IMR-90 (cell line): ENCODE measurements around the gene ARHGEF10L. TPM values are rescaled to one million over a fixed set of nuclear protein-coding genes. Genes with fewer than 3 reads are reported as not detected.

Experiments
- ATAC-seq: fragments of 200-7000 bp; cut with Tn5 transposase; 2 replicates; pipeline ENCODE4 v1.9.1; 2020; ENCODE audit warnings: low read depth, mild to moderate bottlenecking, moderate library complexity
- BruUV-seq: library from RNA; stranded (reverse); fragments of 400-500 nt; replicated peaks from 2 replicates; lab custom pipeline; 2021; lab: Mats Ljungman, UMichigan
- CTCF ChIA-PET: fragments of 300-600 bp; formaldehyde crosslinking; extraction: SDS; loops from one replicate; lab custom pipeline; 2021; ENCODE audit warnings: antibody characterized with exemption; lab: Yijun Ruan, JAX
- POLR2A ChIA-PET: fragments of 300-600 bp; sonication (Branson Sonifier 250); formaldehyde crosslinking; loops from one replicate; lab custom pipeline; 2022; ENCODE audit warnings: antibody characterized with exemption; ENCODE audit not compliant: unreplicated experiment; lab: Charles Lee
- DNase-seq: peaks from one replicate; pipeline ENCODE4 v3.0.0; 2013
- H2AFZ ChIP-seq: replicated peaks from 2 replicates; pipeline ENCODE3; 2013; ENCODE audit warnings: low read length, mild to moderate bottlenecking; ENCODE audit not compliant: poor library complexity
- H2AK5ac ChIP-seq: 2 replicates; pipeline ENCODE4 v1.6.1; 2013; ENCODE audit warnings: low read depth, low read length, inconsistent platforms
- H2AK9ac ChIP-seq: replicated peaks from 2 replicates; pipeline ENCODE3; 2013; ENCODE audit warnings: mild to moderate bottlenecking, low read depth, low read length, moderate library complexity; ENCODE audit not compliant: poor library complexity
- H2BK120ac ChIP-seq: 2 replicates; pipeline ENCODE4 v1.6.1; 2013; ENCODE audit warnings: low read depth, low read length, inconsistent platforms
- H2BK15ac ChIP-seq: 3 replicates; pipeline ENCODE4 v1.6.1; 2013; ENCODE audit warnings: low read depth, low read length, inconsistent platforms
- H2BK20ac ChIP-seq: 2 replicates; pipeline ENCODE4 v1.6.1; 2013; ENCODE audit warnings: low read depth, mild to moderate bottlenecking, inconsistent platforms, low read length, moderate library complexity
- H2BK5ac ChIP-seq: 2 replicates; pipeline ENCODE4 v1.6.1; 2013; ENCODE audit warnings: mild to moderate bottlenecking, low read depth, low read length, inconsistent platforms; ENCODE audit not compliant: poor library complexity, severe bottlenecking
- H3K14ac ChIP-seq: replicated peaks from 2 replicates; pipeline ENCODE4 v1.6.1; 2013; ENCODE audit warnings: low read depth, low read length, inconsistent platforms
- H3K18ac ChIP-seq: 2 replicates; pipeline ENCODE4 v1.6.1; 2013; ENCODE audit warnings: low read depth, low read length, control low read depth
- H3K23ac ChIP-seq: 2 replicates; pipeline ENCODE4 v1.6.1; 2013; ENCODE audit warnings: low read depth, low read length, inconsistent platforms
- H3K27ac ChIP-seq: 2 replicates; pipeline ENCODE4 v1.5.1; 2013; ENCODE audit warnings: mild to moderate bottlenecking, control low read depth, low read length; ENCODE audit not compliant: insufficient read depth
- H3K27me3 ChIP-seq: 2 replicates; pipeline ENCODE4 v1.6.1; 2013; ENCODE audit warnings: low read length; ENCODE audit not compliant: control insufficient read depth, insufficient read depth
- H3K36me3 ChIP-seq: 2 replicates; pipeline ENCODE4 v1.6.1; 2013; ENCODE audit warnings: low read length, mixed read lengths; ENCODE audit not compliant: control insufficient read depth, insufficient read depth
- H3K4ac ChIP-seq: 2 replicates; pipeline ENCODE4 v1.6.1; 2013; ENCODE audit warnings: low read depth, low read length, inconsistent platforms
- H3K4me1 ChIP-seq: 2 replicates; pipeline ENCODE4 v1.6.1; 2013; ENCODE audit warnings: low read length, mixed read lengths; ENCODE audit not compliant: control insufficient read depth, insufficient read depth
- H3K4me2 ChIP-seq: 2 replicates; pipeline ENCODE4 v1.6.1; 2013; ENCODE audit warnings: low read depth, mild to moderate bottlenecking, control low read depth, low read length, moderate library complexity
- H3K4me3 ChIP-seq: 2 replicates; pipeline ENCODE4 v1.5.1; 2013; ENCODE audit warnings: low read depth, mild to moderate bottlenecking, control low read depth, low read length, moderate library complexity; ENCODE audit not compliant: insufficient read depth
- H3K56ac ChIP-seq: 2 replicates; pipeline ENCODE4 v1.6.1; 2013; ENCODE audit warnings: low read length, inconsistent platforms; ENCODE audit not compliant: insufficient read depth; ENCODE audit errors: extremely low read depth
- H3K79me1 ChIP-seq, 2 experiments: 2 replicates each; pipeline ENCODE4 v1.6.1; 2013; ENCODE audit warnings: low read length in 2 of 2, inconsistent platforms in 1 of 2, low read depth in 1 of 2
- H3K9ac ChIP-seq: 2 replicates; pipeline ENCODE4 v1.6.1; 2013; ENCODE audit warnings: low read depth, low read length, control low read depth
- H3K9me1 ChIP-seq: 2 replicates; pipeline ENCODE4 v1.6.1; 2013; ENCODE audit warnings: low read length, inconsistent platforms; ENCODE audit not compliant: insufficient read depth
- H3K9me3 ChIP-seq: 2 replicates; pipeline ENCODE4 v1.6.1; 2013; ENCODE audit warnings: low read length; ENCODE audit not compliant: control insufficient read depth, insufficient read depth
- H4K20me1 ChIP-seq: 2 replicates; pipeline ENCODE4 v1.6.1; 2013; ENCODE audit warnings: low read length, inconsistent platforms; ENCODE audit not compliant: insufficient read depth
- H4K5ac ChIP-seq: 2 replicates; pipeline ENCODE4 v1.6.1; 2013; ENCODE audit warnings: mild to moderate bottlenecking, low read depth, low read length, control low read depth
- H4K8ac ChIP-seq, 2 experiments: 2 replicates each; pipeline ENCODE4 v1.6.1; 2013; ENCODE audit warnings: low read depth in 2 of 2, low read length in 2 of 2, control low read depth in 1 of 2, inconsistent platforms in 1 of 2
- H4K91ac ChIP-seq: 2 replicates; pipeline ENCODE4 v1.6.1; 2013; ENCODE audit warnings: low read depth, low read length, inconsistent platforms; ENCODE audit not compliant: insufficient read depth
- BHLHE40 ChIP-seq: fragments of 150-350 bp; IDR thresholded peaks from 2 replicates; pipeline ENCODE4 v1.6.1; 2016; ENCODE audit warnings: mild to moderate bottlenecking, low read depth, low read length
- CEBPB ChIP-seq: IDR thresholded peaks from 2 replicates; pipeline ENCODE4 v1.6.1; 2012; ENCODE audit warnings: low read depth, low read length, improper control_type of control experiment
- CHD1 ChIP-seq: IDR thresholded peaks from 2 replicates; pipeline ENCODE4 v1.6.1; 2012; ENCODE audit warnings: low read depth, low read length, improper control_type of control experiment
- CTCF ChIP-seq: conservative IDR thresholded peaks from 2 replicates; pipeline ENCODE4 v1.5.1; 2012; ENCODE audit warnings: mild to moderate bottlenecking, low read depth, low read length, improper control_type of control experiment
- ELK1 ChIP-seq: fragments of 150-350 bp; IDR thresholded peaks from 2 replicates; pipeline ENCODE4 v1.6.1; 2016; ENCODE audit warnings: low read depth, mild to moderate bottlenecking, low read length, moderate library complexity, borderline replicate concordance
- FOS ChIP-seq: fragments of 150-350 bp; IDR thresholded peaks from 2 replicates; pipeline ENCODE4 v1.6.1; 2016; ENCODE audit warnings: low read depth, low read length
- MAFK ChIP-seq: IDR thresholded peaks from 2 replicates; pipeline ENCODE4 v1.6.1; 2012; ENCODE audit warnings: low read depth, low read length, improper control_type of control experiment
- MAZ ChIP-seq: IDR thresholded peaks from 2 replicates; pipeline ENCODE4 v1.6.1; 2012; ENCODE audit warnings: low read depth, mild to moderate bottlenecking, low read length, improper control_type of control experiment, moderate library complexity, borderline replicate concordance
- MXI1 ChIP-seq: IDR thresholded peaks from 2 replicates; pipeline ENCODE4 v1.6.1; 2012; ENCODE audit warnings: low read depth, mild to moderate bottlenecking, low read length, moderate library complexity, borderline replicate concordance
- NFE2L2 ChIP-seq: fragments of 150-350 bp; IDR thresholded peaks from 2 replicates; pipeline ENCODE4 v1.6.1; 2016; ENCODE audit warnings: low read depth, mild to moderate bottlenecking, low read length
- POLR2A ChIP-seq: IDR thresholded peaks from 2 replicates; pipeline ENCODE4 v1.6.1; 2012; ENCODE audit warnings: mild to moderate bottlenecking, low read depth, low read length
- RAD21 ChIP-seq: IDR thresholded peaks from 2 replicates; pipeline ENCODE4 v1.6.1; 2012; ENCODE audit warnings: low read length, improper control_type of control experiment
- RCOR1 ChIP-seq: IDR thresholded peaks from 2 replicates; pipeline ENCODE4 v1.6.1; 2012; ENCODE audit warnings: mild to moderate bottlenecking, low read length, improper control_type of control experiment; ENCODE audit not compliant: insufficient replicate concordance
- RFX5 ChIP-seq: IDR thresholded peaks from 2 replicates; pipeline ENCODE4 v1.8.0; 2012; ENCODE audit warnings: low read depth, mild to moderate bottlenecking, low read length, moderate library complexity
- SMC3 ChIP-seq: fragments of 150-350 bp; IDR thresholded peaks from 2 replicates; pipeline ENCODE4 v1.6.1; 2016; ENCODE audit warnings: low read depth, mild to moderate bottlenecking, antibody characterized with exemption, low read length, moderate library complexity
- USF2 ChIP-seq: fragments of 150-350 bp; IDR thresholded peaks from 2 replicates; pipeline ENCODE4 v1.6.1; 2017; ENCODE audit warnings: mild to moderate bottlenecking, antibody characterized with exemption, low read length, low read depth
- WGBS, 2 experiments: methylation state at CpG; one replicate each; pipeline versions ENCODE4 v1.1.5 to v1.1.7; 2013; ENCODE audit warnings: missing lambda C conversion rate in 2 of 2; ENCODE audit not compliant: insufficient read length in 1 of 2; ENCODE audit errors: extremely low coverage in 2 of 2; 5-methylcytosine and 5-hydroxymethylcytosine counted together
- dilution Hi-C: fragments of 300-500 bp; cut with HindIII; formaldehyde crosslinking; loops from one replicate; pipeline ENCODE4 v1.14.3; 2018; ENCODE audit warnings: low sequenced_read_pairs; ENCODE audit not compliant: unreplicated experiment
- in situ Hi-C: fragments of 300-500 bp; cut with MboI; formaldehyde crosslinking; loops from 3 replicates; pipeline ENCODE4 v1.14.3; 2019; ENCODE audit warnings: low sequenced_read_pairs, inconsistent platforms, mixed read lengths
- intact Hi-C: fragments of 100-400 bp; cut with micrococcal nuclease; formaldehyde crosslinking; loops from 2 replicates; pipeline ENCODE4 v1.10.0; 2022
- polyA plus RNA-seq, 3 experiments: library from polyadenylated mRNA; depleted of rRNA; stranded (reverse); fragments of >200 nt; gene quantifications; 2 replicates each; pipeline ENCODE4 v1.2.3, GENCODE V29; 2012; ENCODE audit warnings: low replicate concordance in 1 of 3
- total RNA-seq: library from RNA; depleted of rRNA; stranded (reverse); fragments of >200 nt; gene quantifications from 2 replicates; pipeline ENCODE4 v1.2.3, GENCODE V29; 2012

The ARHGEF10L gene
- total and polyA plus RNA-seq, 2 of the 4 experiments (the other 2 are of a cell fraction), result 4.8 to 12.4 TPM

- no peak overlapping the region for H2AK5ac ChIP-seq
- H2BK5ac ChIP-seq, result no peak overlapping the region
- peaks cover 3% of the 10 kb centered on the region for H3K4me1 ChIP-seq
- H3K4me3 ChIP-seq, result no peak overlapping the region
- ATAC-seq (no peak), DNase-seq (no peak)
- no peak overlapping the region for H3K4me2 ChIP-seq
- no peak overlapping the region for H2BK20ac ChIP-seq
- no peak overlapping the region for H3K18ac ChIP-seq
- intact Hi-C loops, result no loop called here
- H3K14ac ChIP-seq, result no peak overlapping the region
- H3K9me1 ChIP-seq, result peaks cover 5% of the 10 kb centered on the region; the same call in 1 of the 2 replicates
- POLR2A ChIA-PET, result no interaction called here
- H2BK120ac ChIP-seq, result no peak overlapping the region
- H3K56ac ChIP-seq, result no peak overlapping the region
- dilution Hi-C loops, result no loop called here
- no TSS peak for BruUV-seq
- H2AK9ac ChIP-seq, result no peak overlapping the region
- H4K8ac ChIP-seq, result no peak overlapping the region
- CTCF ChIA-PET, result no interaction called here
- no peak overlapping the region for H4K91ac ChIP-seq
- H2BK15ac ChIP-seq, result no peak overlapping the region
- no peaks in the 10 kb centered on the region for H3K9me3 ChIP-seq
- H4K5ac ChIP-seq, result no peak overlapping the region
- no peak overlapping the region for H3K9ac ChIP-seq
- no peaks in the 10 kb centered on the region; a peak in 1 of 4 replicates for H3K79me1 ChIP-seq
- H2AFZ ChIP-seq, result no peak overlapping the region
- TF ChIP-seq MAZ (no peak), USF2 (no peak), RAD21 (no peak), CTCF (no peak), RFX5 (no peak), CEBPB (no peak), CHD1 (no peak), FOS (no peak), MAFK (no peak), NFE2L2 (no peak), SMC3 (no peak), POLR2A (no peak), BHLHE40 (no peak), MXI1 (no peak), ELK1 (no peak), RCOR1 (no peak)
- no peak overlapping the region for H3K4ac ChIP-seq
- H3K36me3 ChIP-seq, result peaks cover 31% of the 10 kb centered on the region
- H3K27ac ChIP-seq, result no peak overlapping the region
- H3K27me3 ChIP-seq, result no peaks in the 10 kb centered on the region
- in situ Hi-C loops, result no loop called here
- no peaks in the 10 kb centered on the region; the same call in 1 of the 2 replicates for H4K20me1 ChIP-seq
- WGBS, 2 experiments, result no CpG with 5 or more reads among the region's 8 CpGs
- no peak overlapping the region for H3K23ac ChIP-seq
Observed at GRCh38 chr1:17640975-17641374, 101.5 kb downstream of the ARHGEF10L start.
